ENCODE measurements around the gene HLCS.
"Not testable (repeated sequence)": the region's sequence is repeated elsewhere in the genome, so short reads cannot be mapped to it uniquely, and the experiment has no call there.

The HLCS gene

GRCh38 chr21:37003917-37004316, 37.4 kb upstream of the HLCS start:
- CTCF ChIA-PET; H3K9me3 ChIP-seq (ENCODE audit: control extremely low read depth in 1 of 5, control insufficient read depth in 4 of 5, insufficient read depth in 2 of 5, low read depth in 1 of 5, low read length in 4 of 5); DNase-seq; H3K4me3 ChIP-seq (ENCODE audit: control insufficient read depth in 1 of 7, extremely low read depth in 1 of 7, insufficient read depth in 4 of 7, low read depth in 2 of 7, low read length in 6 of 7); H3K36me3 ChIP-seq (ENCODE audit: control insufficient read depth in 4 of 4, insufficient read depth in 4 of 4, low read length in 3 of 4); H3K27ac ChIP-seq (ENCODE audit: insufficient read depth in 1 of 2, low read depth in 1 of 2, low read length in 2 of 2, poor library complexity in 1 of 2, severe bottlenecking in 2 of 2): not testable (repeated sequence)
- POLR2A ChIA-PET, result interaction anchor here (0.6 to 0.9 kb wide), 2 partner anchors 21 to 23 kb away, joined by 3 read pairs; no protein-coding TSS in a partner anchor
- Histone ChIP-seq H3K27me3 (replicated peaks in 2 of 5; ENCODE audit: control insufficient read depth in 4 of 5, insufficient read depth in 5 of 5, low read length in 4 of 5) (peaks cover 2 to 38% (median 11%) of the 10 kb centered on the region in 5 experiments), H3K4me1 (ENCODE audit: control extremely low read depth in 1 of 4, control insufficient read depth in 4 of 4, insufficient read depth in 4 of 4, low read length in 3 of 4) (peaks cover 0 to 17% (median 14%) of the 10 kb centered on the region in 4 experiments)
- WGBS (ENCODE audit: insufficient coverage), result 80% methylated on average over 1 of the region's 3 CpGs

GRCh38 chr21:37002851-37003250, 36.4 kb upstream of the HLCS start:
- H3K36me3 ChIP-seq (ENCODE audit: control insufficient read depth in 4 of 4, insufficient read depth in 4 of 4, low read length in 3 of 4); POLR2A ChIA-PET; H3K9me3 ChIP-seq (ENCODE audit: control extremely low read depth in 1 of 5, control insufficient read depth in 4 of 5, insufficient read depth in 2 of 5, low read depth in 1 of 5, low read length in 4 of 5); H3K27ac ChIP-seq (ENCODE audit: insufficient read depth in 1 of 2, low read depth in 1 of 2, low read length in 2 of 2, poor library complexity in 1 of 2, severe bottlenecking in 2 of 2); H3K4me3 ChIP-seq (ENCODE audit: control insufficient read depth in 1 of 7, extremely low read depth in 1 of 7, insufficient read depth in 4 of 7, low read depth in 2 of 7, low read length in 6 of 7); DNase-seq: not testable (repeated sequence)
- H3K27me3 ChIP-seq (replicated peaks in 2 of 5; ENCODE audit: control insufficient read depth in 4 of 5, insufficient read depth in 5 of 5, low read length in 4 of 5), result peaks cover 0 to 28% (median 6%) of the 10 kb centered on the region in 5 experiments
- CTCF ChIA-PET, result interaction anchor here (0.7 kb wide), 1 partner anchor 25 kb away, joined by 3 read pairs; no protein-coding TSS in a partner anchor
- peaks cover 0 to 17% (median 14%) of the 10 kb centered on the region in 4 experiments for H3K4me1 ChIP-seq (ENCODE audit: control extremely low read depth in 1 of 4, control insufficient read depth in 4 of 4, insufficient read depth in 4 of 4, low read length in 3 of 4)
- 93% methylated on average over 12 of the region's 12 CpGs for WGBS (ENCODE audit: insufficient coverage)

GRCh38 chr21:37001441-37001840, 35.0 kb upstream of the HLCS start:
- Histone ChIP-seq H3K9me3 (ENCODE audit: control extremely low read depth in 1 of 5, control insufficient read depth in 4 of 5, insufficient read depth in 2 of 5, low read depth in 1 of 5, low read length in 4 of 5) (no peaks in the 10 kb centered on the region), H3K27me3 (replicated peaks in 2 of 5; ENCODE audit: control insufficient read depth in 4 of 5, insufficient read depth in 5 of 5, low read length in 4 of 5) (peaks cover 0 to 14% (median 2%) of the 10 kb centered on the region in 5 experiments), H3K27ac (ENCODE audit: insufficient read depth in 1 of 2, low read depth in 1 of 2, low read length in 2 of 2, poor library complexity in 1 of 2, severe bottlenecking in 2 of 2) (no peak overlapping the region), H3K36me3 (ENCODE audit: control insufficient read depth in 4 of 4, insufficient read depth in 4 of 4, low read length in 3 of 4) (no peaks in the 10 kb centered on the region), H3K4me1 (ENCODE audit: control extremely low read depth in 1 of 4, control insufficient read depth in 4 of 4, insufficient read depth in 4 of 4, low read length in 3 of 4) (peaks cover 0 to 11% (median 8%) of the 10 kb centered on the region in 4 experiments), H3K4me3 (ENCODE audit: control insufficient read depth in 1 of 7, extremely low read depth in 1 of 7, insufficient read depth in 4 of 7, low read depth in 2 of 7, low read length in 6 of 7) (no peak overlapping the region)
- 64% methylated on average over 3 of the region's 3 CpGs for WGBS (ENCODE audit: insufficient coverage)
- CTCF ChIA-PET, result interaction anchor here (0.8 to 2.0 kb wide), 5 partner anchors 9 to 26 kb away, joined by 3 to 5 read pairs (median 4); no protein-coding TSS in a partner anchor
- POLR2A ChIA-PET, result no interaction called here
- DNase-seq, result no peak

- ChIA-PET CTCF (interaction anchor here (0.9 to 2.0 kb wide), 5 partner anchors 10 to 84 kb away, joined by 3 to 5 read pairs (median 4); no protein-coding TSS in a partner anchor), POLR2A (interaction anchor here (0.7 kb wide), 1 partner anchor 290 kb away, joined by 4 read pairs; no protein-coding TSS in a partner anchor)
- H3K4me1 ChIP-seq (ENCODE audit: control extremely low read depth in 1 of 4, control insufficient read depth in 4 of 4, insufficient read depth in 4 of 4, low read length in 3 of 4), result peaks cover 0 to 6% (median 2%) of the 10 kb centered on the region in 4 experiments
- WGBS (ENCODE audit: insufficient coverage), result 100% methylated on average over 1 of the region's 4 CpGs
- H3K27ac ChIP-seq (ENCODE audit: insufficient read depth in 1 of 2, low read depth in 1 of 2, low read length in 2 of 2, poor library complexity in 1 of 2, severe bottlenecking in 2 of 2), result no peak overlapping the region
- peaks cover 0 to 3% (median 0%) of the 10 kb centered on the region in 5 experiments for H3K27me3 ChIP-seq (replicated peaks in 2 of 5; ENCODE audit: control insufficient read depth in 4 of 5, insufficient read depth in 5 of 5, low read length in 4 of 5)
- no peak for DNase-seq
- H3K9me3 ChIP-seq (ENCODE audit: control extremely low read depth in 1 of 5, control insufficient read depth in 4 of 5, insufficient read depth in 2 of 5, low read depth in 1 of 5, low read length in 4 of 5), result no peaks in the 10 kb centered on the region
- H3K36me3 ChIP-seq (ENCODE audit: control insufficient read depth in 4 of 4, insufficient read depth in 4 of 4, low read length in 3 of 4), result no peaks in the 10 kb centered on the region
- H3K4me3 ChIP-seq (ENCODE audit: control insufficient read depth in 1 of 7, extremely low read depth in 1 of 7, insufficient read depth in 4 of 7, low read depth in 2 of 7, low read length in 6 of 7), result no peak overlapping the region
Observed at GRCh38 chr21:37000381-37000780, 33.9 kb upstream of the HLCS start.

GRCh38 chr21:36999131-36999898, 32.8 kb upstream of the HLCS start:
- CTCF ChIA-PET, result interaction anchor here (1.1 to 2.0 kb wide), 4 partner anchors 9 to 28 kb away, joined by 4 read pairs; no protein-coding TSS in a partner anchor
- Histone ChIP-seq H3K9me3 (ENCODE audit: control extremely low read depth in 1 of 5, control insufficient read depth in 4 of 5, insufficient read depth in 2 of 5, low read depth in 1 of 5, low read length in 4 of 5) (peaks cover 0 to 5% (median 0%) of the 10 kb centered on the region in 5 experiments), H3K4me1 (ENCODE audit: control extremely low read depth in 1 of 4, control insufficient read depth in 4 of 4, insufficient read depth in 4 of 4, low read length in 3 of 4) (peaks cover 0 to 6% (median 3%) of the 10 kb centered on the region in 4 experiments), H3K36me3 (ENCODE audit: control insufficient read depth in 4 of 4, insufficient read depth in 4 of 4, low read length in 3 of 4) (no peaks in the 10 kb centered on the region), H3K4me3 (ENCODE audit: control insufficient read depth in 1 of 7, extremely low read depth in 1 of 7, insufficient read depth in 4 of 7, low read depth in 2 of 7, low read length in 6 of 7) (no peak overlapping the region), H3K27me3 (replicated peaks in 2 of 5; ENCODE audit: control insufficient read depth in 4 of 5, insufficient read depth in 5 of 5, low read length in 4 of 5) (peaks cover 0 to 8% (median 4%) of the 10 kb centered on the region in 5 experiments), H3K27ac (ENCODE audit: insufficient read depth in 1 of 2, low read depth in 1 of 2, low read length in 2 of 2, poor library complexity in 1 of 2, severe bottlenecking in 2 of 2) (no peak overlapping the region)
- WGBS (ENCODE audit: insufficient coverage), result 95% methylated on average over 11 of the region's 11 CpGs
- POLR2A ChIA-PET, result interaction anchor here (0.7 kb wide), 1 partner anchor 292 kb away, joined by 4 read pairs; no protein-coding TSS in a partner anchor
- no peak for DNase-seq

- CTCF ChIA-PET, result interaction anchor here (1.3 kb wide), 1 partner anchor 15 kb away, joined by 4 read pairs; no protein-coding TSS in a partner anchor
- H3K36me3 ChIP-seq (ENCODE audit: control insufficient read depth in 4 of 4, insufficient read depth in 4 of 4, low read length in 3 of 4); H3K4me1 ChIP-seq (ENCODE audit: control extremely low read depth in 1 of 4, control insufficient read depth in 4 of 4, insufficient read depth in 4 of 4, low read length in 3 of 4); H3K4me3 ChIP-seq (ENCODE audit: control insufficient read depth in 1 of 7, extremely low read depth in 1 of 7, insufficient read depth in 4 of 7, low read depth in 2 of 7, low read length in 6 of 7); H3K27ac ChIP-seq (ENCODE audit: insufficient read depth in 1 of 2, low read depth in 1 of 2, low read length in 2 of 2, poor library complexity in 1 of 2, severe bottlenecking in 2 of 2); POLR2A ChIA-PET; H3K9me3 ChIP-seq (ENCODE audit: control extremely low read depth in 1 of 5, control insufficient read depth in 4 of 5, insufficient read depth in 2 of 5, low read depth in 1 of 5, low read length in 4 of 5); DNase-seq: not testable (repeated sequence)
- 95% methylated on average over 8 of the region's 12 CpGs for WGBS (ENCODE audit: insufficient coverage)
- peaks cover 0 to 12% (median 4%) of the 10 kb centered on the region in 5 experiments for H3K27me3 ChIP-seq (replicated peaks in 2 of 5; ENCODE audit: control insufficient read depth in 4 of 5, insufficient read depth in 5 of 5, low read length in 4 of 5)
Observed at GRCh38 chr21:36995285-36995684, 28.8 kb upstream of the HLCS start.
